Vagina (tissue), 2 donors: ENCODE measurements around the gene MPP2. TPM values are rescaled to one million over a fixed set of nuclear protein-coding genes. Genes with fewer than 3 reads are reported as not detected.

Experiments used
- DNase-seq, 2 donors: peaks; one replicate each; pipeline ENCODE4 v3.0.0-alpha.2; 2017; ENCODE audit errors: extremely low spot score in 2 of 2
- H3K27ac ChIP-seq: fragments of 200-600 bp; sonication (generic); one replicate; pipeline ENCODE4 v1.5.1; 2019
- H3K27me3 ChIP-seq: fragments of 200-600 bp; sonication (generic); one replicate; pipeline ENCODE4 v1.5.1; 2019
- H3K36me3 ChIP-seq, 2 donors: fragments of 200-600 bp; sonication (generic); one replicate each; pipeline ENCODE4 v1.5.1; 2017 to 2019
- H3K4me1 ChIP-seq: fragments of 200-600 bp; sonication (generic); one replicate; pipeline ENCODE4 v1.5.1; 2019
- H3K4me3 ChIP-seq, 2 donors: fragments of 200-600 bp; sonication (generic); 1 replicate in 1 of 2; 2 replicates in 1 of 2; pipeline ENCODE4 v1.5.1; 2016 to 2019
- H3K9me3 ChIP-seq: fragments of 200-600 bp; sonication (generic); one replicate; pipeline ENCODE4 v1.5.1; 2019
- POLR2A ChIP-seq, 2 donors: fragments of 450-650 bp; IDR thresholded peaks; one replicate each; pipeline ENCODE4 v1.6.1; 2017; ENCODE audit warnings: antibody characterized with exemption in 2 of 2, mild to moderate bottlenecking in 2 of 2, moderate library complexity in 2 of 2
- POLR2AphosphoS5 ChIP-seq, 2 donors: sonication (generic); formaldehyde crosslinking; IDR thresholded peaks; one replicate each; pipeline ENCODE4 v1.9.0; 2017; ENCODE audit warnings: antibody characterized with exemption in 2 of 2, mild to moderate bottlenecking in 2 of 2, low read depth in 1 of 2; ENCODE audit not compliant: insufficient read depth in 1 of 2
- intact Hi-C: fragments of 100-400 bp; cut with DNase I; formaldehyde crosslinking; loops from one replicate; pipeline ENCODE4 v1.15.1; 2023
- total RNA-seq: library from RNA; depleted of rRNA; stranded (reverse); fragments of >200 nt; gene quantifications from one replicate; pipeline ENCODE4 v1.2.3, GENCODE V29; 2016
- TF ChIP-seq, protein P1 (sequence below), 3 experiments: fragments of 450-650 bp in 2 of 3; fragments of 200-600 bp in 1 of 3; sonication (generic) in 1 of 3; IDR thresholded peaks; one replicate each; pipeline ENCODE4 v1.5.1; 2017 to 2019; ENCODE audit warnings: antibody characterized with exemption in 3 of 3, mild to moderate bottlenecking in 2 of 3, moderate library complexity in 2 of 3

Gene MPP2
- total RNA-seq, 1 donor from 2014 or later: 7.6 TPM

- intact Hi-C loops: no loop called here
- no peak for TF ChIP-seq POLR2AphosphoS5 (IDR thresholded peaks at IDR 0.05; ENCODE audit: insufficient read depth in 1 of 2, low read depth in 1 of 2)
- TF ChIP-seq POLR2A (IDR thresholded peaks at IDR 0.05): no peak
- TF ChIP-seq, protein P1, sequence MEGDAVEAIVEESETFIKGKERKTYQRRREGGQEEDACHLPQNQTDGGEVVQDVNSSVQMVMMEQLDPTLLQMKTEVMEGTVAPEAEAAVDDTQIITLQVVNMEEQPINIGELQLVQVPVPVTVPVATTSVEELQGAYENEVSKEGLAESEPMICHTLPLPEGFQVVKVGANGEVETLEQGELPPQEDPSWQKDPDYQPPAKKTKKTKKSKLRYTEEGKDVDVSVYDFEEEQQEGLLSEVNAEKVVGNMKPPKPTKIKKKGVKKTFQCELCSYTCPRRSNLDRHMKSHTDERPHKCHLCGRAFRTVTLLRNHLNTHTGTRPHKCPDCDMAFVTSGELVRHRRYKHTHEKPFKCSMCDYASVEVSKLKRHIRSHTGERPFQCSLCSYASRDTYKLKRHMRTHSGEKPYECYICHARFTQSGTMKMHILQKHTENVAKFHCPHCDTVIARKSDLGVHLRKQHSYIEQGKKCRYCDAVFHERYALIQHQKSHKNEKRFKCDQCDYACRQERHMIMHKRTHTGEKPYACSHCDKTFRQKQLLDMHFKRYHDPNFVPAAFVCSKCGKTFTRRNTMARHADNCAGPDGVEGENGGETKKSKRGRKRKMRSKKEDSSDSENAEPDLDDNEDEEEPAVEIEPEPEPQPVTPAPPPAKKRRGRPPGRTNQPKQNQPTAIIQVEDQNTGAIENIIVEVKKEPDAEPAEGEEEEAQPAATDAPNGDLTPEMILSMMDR (IDR thresholded peaks at IDR 0.05): no peak
- no peaks in the 10 kb centered on the region for H3K27me3 ChIP-seq
These were observed 17.2 kb upstream of the MPP2 start for GRCh38 chr17:43924558-43924957.

DNA sequence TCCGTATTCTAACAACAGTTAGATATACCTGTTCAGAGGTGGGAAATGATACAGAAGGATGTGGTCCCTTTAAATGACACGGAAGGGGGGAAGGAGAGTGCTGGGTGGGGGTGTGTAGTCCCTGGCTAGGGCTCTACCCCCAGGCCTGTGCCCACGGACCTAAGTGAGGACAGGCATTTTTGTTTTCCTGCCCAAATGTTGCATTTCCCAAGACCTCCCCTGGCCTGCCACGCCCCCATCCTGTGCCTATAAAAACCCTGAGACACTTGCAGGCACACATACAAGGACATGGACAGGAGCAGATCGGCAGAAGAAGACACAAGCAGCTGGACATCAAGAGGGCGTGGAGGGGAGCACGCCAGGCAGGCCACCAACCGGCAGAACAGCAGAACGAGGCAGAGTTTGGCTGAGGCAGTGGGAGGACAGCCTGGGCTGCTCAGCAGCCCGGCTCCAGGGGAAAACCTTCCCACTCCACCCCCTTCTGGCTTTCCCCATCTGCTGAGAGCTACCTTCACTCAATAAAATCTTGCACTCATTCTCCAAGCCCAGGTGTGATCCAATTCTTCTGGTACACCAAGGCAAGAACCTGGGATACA lies 13.3 kb upstream of the MPP2 start:
- H3K27ac ChIP-seq: no peak overlapping the region
- H3K9me3 ChIP-seq: no peaks in the 10 kb centered on the region
- TF ChIP-seq, protein P1 (IDR thresholded peaks at IDR 0.05): no peak
- H3K36me3 ChIP-seq: no peaks in the 10 kb centered on the region
- H3K4me3 ChIP-seq: no peak overlapping the region
- intact Hi-C loops: no loop called here
- H3K4me1 ChIP-seq: peaks cover 12% of the 10 kb centered on the region
- DNase-seq: no peak
- no peaks in the 10 kb centered on the region for H3K27me3 ChIP-seq

More at GRCh38 chr17:43924558-43924957, 17.2 kb upstream of the MPP2 start:
- H3K9me3 ChIP-seq: no peaks in the 10 kb centered on the region
- H3K4me1 ChIP-seq: peaks cover 10% of the 10 kb centered on the region
- H3K4me3 ChIP-seq: no peak overlapping the region
- H3K36me3 ChIP-seq: no peaks in the 10 kb centered on the region
- no peak for DNase-seq
- H3K27ac ChIP-seq: no peak overlapping the region

DNA sequence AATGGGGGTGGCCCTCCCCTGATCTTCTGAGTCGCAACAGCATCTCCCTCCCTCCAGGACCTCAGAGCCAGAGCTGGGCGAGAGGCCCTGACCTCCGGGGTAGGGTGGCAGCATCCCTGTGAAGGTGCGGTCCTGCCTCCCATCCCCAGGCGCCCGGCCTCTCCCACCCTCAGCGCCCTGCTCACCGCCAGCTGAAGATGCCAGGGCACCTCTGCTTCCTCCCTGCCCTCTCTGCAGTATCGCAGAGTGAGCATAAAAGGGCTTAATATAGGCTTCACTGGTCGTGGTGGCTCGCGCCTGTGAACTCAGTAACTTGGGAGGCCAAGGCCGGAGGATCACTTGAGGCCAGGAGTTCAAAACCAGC lies 10.7 kb upstream of the MPP2 start:
- Histone ChIP-seq H3K27me3 (no peaks in the 10 kb centered on the region), H3K4me3 (no peak overlapping the region), H3K36me3 (no peaks in the 10 kb centered on the region), H3K9me3 (no peaks in the 10 kb centered on the region), H3K4me1 (peaks cover 12% of the 10 kb centered on the region), H3K27ac (no peak overlapping the region)
- intact Hi-C loops: no loop called here
- no peak for TF ChIP-seq POLR2AphosphoS5 (IDR thresholded peaks at IDR 0.05; ENCODE audit: insufficient read depth in 1 of 2, low read depth in 1 of 2)
- TF ChIP-seq, protein P1 (IDR thresholded peaks at IDR 0.05): no peak
- no peak for DNase-seq

DNA sequence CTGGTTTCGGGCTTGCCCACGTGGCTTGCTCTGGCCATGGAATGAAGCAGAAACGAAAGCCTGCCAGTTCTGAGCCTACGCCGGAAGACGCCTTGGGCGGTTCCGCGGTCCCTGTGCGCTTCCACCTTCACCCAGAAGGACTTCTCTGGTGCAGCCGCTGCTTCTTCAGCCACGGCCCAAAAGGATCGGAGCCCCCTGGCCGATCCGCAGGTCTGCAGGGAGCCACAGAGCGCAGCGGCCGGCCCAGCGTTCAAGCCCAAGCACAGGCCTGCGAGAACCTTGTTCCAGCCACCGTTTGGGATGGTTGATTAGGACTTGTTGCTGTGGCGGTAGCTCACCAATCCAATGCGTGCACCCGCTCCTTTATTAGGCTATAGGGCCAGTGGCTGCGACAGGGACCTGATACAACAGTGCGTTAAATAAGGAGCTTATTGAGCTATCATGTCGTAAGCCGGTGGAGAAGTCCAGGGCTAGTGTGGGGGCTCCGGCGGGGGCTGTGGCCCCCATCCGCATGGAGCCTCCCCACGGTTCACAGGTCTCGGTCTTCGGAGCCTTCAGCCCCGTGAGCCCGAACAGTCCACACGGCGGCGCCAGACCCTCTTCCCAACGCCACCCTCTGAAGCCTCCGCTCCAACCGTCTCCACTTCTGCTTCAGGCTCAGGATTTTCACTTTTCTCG lies 10.2 kb upstream of the MPP2 start:
- no peaks in the 10 kb centered on the region for H3K27me3 ChIP-seq
- H3K4me1 ChIP-seq: peaks cover 12% of the 10 kb centered on the region
- no peaks in the 10 kb centered on the region for H3K9me3 ChIP-seq
- no peaks in the 10 kb centered on the region for H3K36me3 ChIP-seq
- no peak overlapping the region for H3K27ac ChIP-seq
- no peak for DNase-seq
- TF ChIP-seq, protein P1 (IDR thresholded peaks at IDR 0.05): no peak
- TF ChIP-seq POLR2A (IDR thresholded peaks at IDR 0.05): no peak
- no peak for TF ChIP-seq POLR2AphosphoS5 (IDR thresholded peaks at IDR 0.05; ENCODE audit: insufficient read depth in 1 of 2, low read depth in 1 of 2)
- peak overlapping the region; percentile 27 to 35 for H3K4me3 ChIP-seq
- intact Hi-C loops: no loop called here

GRCh38 chr17:43917016-43917347 lies 9.6 kb upstream of the MPP2 start:
- peak overlapping the region; percentile 27 to 35 for H3K4me3 ChIP-seq
- no peaks in the 10 kb centered on the region for H3K9me3 ChIP-seq
- intact Hi-C loops: no loop called here
- DNase-seq: no peak
- TF ChIP-seq, protein P1 (IDR thresholded peaks at IDR 0.05): no peak
- TF ChIP-seq POLR2A (IDR thresholded peaks at IDR 0.05) (no peak), POLR2AphosphoS5 (IDR thresholded peaks at IDR 0.05; ENCODE audit: insufficient read depth in 1 of 2, low read depth in 1 of 2) (no peak)
- H3K4me1 ChIP-seq: peaks cover 12% of the 10 kb centered on the region
- no peaks in the 10 kb centered on the region for H3K27me3 ChIP-seq
- no peaks in the 10 kb centered on the region for H3K36me3 ChIP-seq
- H3K27ac ChIP-seq: no peak overlapping the region
